Psoas muscle (tissue), 8 donors: ENCODE results near the gene EZH2. TPM values are rescaled to one million over a fixed set of nuclear protein-coding genes. Genes with fewer than 3 reads are reported as not detected.

Experiments used
- ATAC-seq, 4 donors: fragments of 200-7000 bp; cut with Tn5 transposase; one replicate each; pipeline ENCODE4 v1.9.1; 2020; ENCODE audit warnings: moderate library complexity in 3 of 4, mild to moderate bottlenecking in 2 of 4
- DNase-seq, 2 donors: peaks; one replicate each; pipeline ENCODE4 v3.0.0-alpha.2; 2020
- H3K27ac ChIP-seq: fragments of 200-600 bp; one replicate; pipeline ENCODE4 v1.8.0; 2022
- H3K27me3 ChIP-seq, 3 donors: fragments of 200-600 bp in 1 of 3; one replicate each; pipeline versions ENCODE4 v1.6.1 to v1.8.0; 2013 to 2022; ENCODE audit warnings: low read length in 2 of 3, mild to moderate bottlenecking in 2 of 3, moderate library complexity in 1 of 3; ENCODE audit not compliant: insufficient read depth in 3 of 3
- H3K36me3 ChIP-seq, 2 donors: fragments of 200-600 bp in 1 of 2; one replicate each; pipeline versions ENCODE4 v1.6.1 to v1.8.0; 2013 to 2022; ENCODE audit warnings: low read depth in 1 of 2, mild to moderate bottlenecking in 1 of 2, moderate library complexity in 1 of 2; ENCODE audit not compliant: insufficient read depth in 1 of 2
- H3K4me1 ChIP-seq: fragments of 200-600 bp; one replicate; pipeline ENCODE4 v1.8.0; 2022
- H3K4me3 ChIP-seq: fragments of 200-600 bp; one replicate; pipeline ENCODE4 v1.8.0; 2022; ENCODE audit warnings: mild to moderate bottlenecking
- H3K9me3 ChIP-seq: fragments of 200-600 bp; one replicate; pipeline ENCODE4 v1.8.0; 2022
- CTCF ChIP-seq: fragments of 200-600 bp; IDR thresholded peaks from one replicate; pipeline ENCODE4 v1.8.0; 2022; ENCODE audit warnings: antibody characterized with exemption
- WGBS, 3 donors: extraction: QIAGEN DNeasy Blood & Tissue Kit; methylation state at CpG; one replicate each; pipeline versions ENCODE4 v1.1.6 to v1.1.7; 2013; 5-methylcytosine and 5-hydroxymethylcytosine counted together
- intact Hi-C, 2 donors: fragments of 100-400 bp; cut with DNase I; formaldehyde crosslinking; loops; one replicate each; pipeline versions ENCODE4 v1.11.0 to v1.14.2; 2022
- polyA plus RNA-seq, 3 donors: library from polyadenylated mRNA; stranded (reverse); fragments of 200-250 nt; gene quantifications; one replicate each; pipeline ENCODE4 v1.2.3, GENCODE V29; 2013
- total RNA-seq, 4 donors: library from RNA; stranded (reverse); fragmentation: NEBNext Ultra II Directional in 2 of 4; extraction: Animal tissue kit (Norgen Biotek cat#: 25700) in 2 of 4; gene quantifications; one replicate each; pipeline versions ENCODE4 v1.2.1 to v1.2.4, GENCODE V29; 2021 to 2023
- donor health status: healthy with polysubstance abuse.
- donor health status: DM: no; HTN: no; CAD: no; lungs with moderate emphysema.
- donor health status: Bipolar disorder and iron deficiency.
- donor health status: healthy.
- donor health status: DM: yes; HTN: yes; CAD: no.
- donor health status: DM: no; HTN: no; CAD: no.
- donor health status: DM: no; HTN: no; CAD: no.
- donor health status: DM: yes; HTN: yes; CAD: no.

EZH2 gene
- total and polyA plus RNA-seq, 7 donors: 1.9 to 4.6 (median 2.5) TPM

- WGBS, 3 donors: 90 to 92% (median 91%) methylated on average over 15 of the region's 15 CpGs
- H3K27me3 ChIP-seq: no peaks in the 10 kb centered on the region
- peaks cover 13 to 100% of the 10 kb centered on the region in 2 donors for H3K36me3 ChIP-seq
- ATAC-seq: peak in 2 of 4 donors; percentile 21
- peaks cover 6% of the 10 kb centered on the region for H3K4me1 ChIP-seq
- DNase-seq: no peak
- no peak overlapping the region for H3K27ac ChIP-seq
- peaks cover 6% of the 10 kb centered on the region for H3K9me3 ChIP-seq
- no peak for TF ChIP-seq CTCF
- intact Hi-C loops: no loop called here
- H3K4me3 ChIP-seq: no peak overlapping the region
These were observed 92.5 kb downstream of the EZH2 start for GRCh38 chr7:148791546-148791945.

GRCh38 chr7:148790850-148791249, 93.2 kb downstream of the EZH2 start:
- 96 to 100% (median 100%) methylated on average over 2 of the region's 2 CpGs for WGBS, 3 donors
- no peak for DNase-seq
- Histone ChIP-seq H3K36me3 (peaks cover 13 to 100% of the 10 kb centered on the region in 2 donors), H3K4me3 (no peak overlapping the region), H3K27ac (no peak overlapping the region), H3K4me1 (peaks cover 6% of the 10 kb centered on the region), H3K9me3 (peaks cover 6% of the 10 kb centered on the region), H3K27me3 (no peaks in the 10 kb centered on the region)
- TF ChIP-seq CTCF: no peak
- intact Hi-C loops: no loop called here
- ATAC-seq: no peak

- ATAC-seq (no peak), DNase-seq (no peak)
- intact Hi-C loops: no loop called here
- Histone ChIP-seq H3K9me3 (peaks cover 6% of the 10 kb centered on the region), H3K27me3 (no peaks in the 10 kb centered on the region), H3K36me3 (peaks cover 13 to 100% of the 10 kb centered on the region in 2 donors), H3K27ac (no peak overlapping the region), H3K4me1 (peaks cover 6% of the 10 kb centered on the region), H3K4me3 (no peak overlapping the region)
- 94 to 96% (median 96%) methylated on average over 8 of the region's 8 CpGs for WGBS, 3 donors
- TF ChIP-seq CTCF: no peak
These were observed 93.9 kb downstream of the EZH2 start for GRCh38 chr7:148790131-148790726.

GRCh38 chr7:148789220-148789619, 94.9 kb downstream of the EZH2 start:
- WGBS, 3 donors: 91 to 92% (median 91%) methylated on average over 7 of the region's 7 CpGs

More at GRCh38 chr7:148789220-148789619, 94.9 kb downstream of the EZH2 start:
- ATAC-seq (no peak), DNase-seq (no peak)
- intact Hi-C loops: loop anchor here in 1 of 2 donors (10.0 kb wide), 1 partner anchor 214 kb away; no protein-coding TSS in a partner anchor
- no peak for TF ChIP-seq CTCF
- Histone ChIP-seq H3K4me3 (no peak overlapping the region), H3K4me1 (peaks cover 6% of the 10 kb centered on the region), H3K27ac (no peak overlapping the region), H3K9me3 (peaks cover 6% of the 10 kb centered on the region), H3K36me3 (peaks cover 13 to 100% of the 10 kb centered on the region in 2 donors), H3K27me3 (no peaks in the 10 kb centered on the region)
